Erythroblast (primary cell): ENCODE data around the gene DTD1.

ENCODE experiments used
- DNase-seq, 2 experiments: peaks; one replicate each; lab custom pipeline; 2025; lab: John Stamatoyannopoulos, UW
- GATA1 ChIP-seq: IDR thresholded peaks from 2 replicates; pipeline ENCODE4 v1.6.1; 2011; ENCODE audit warnings: low read depth, mild to moderate bottlenecking, control low read depth, low read length, moderate library complexity
- POLR2A ChIP-seq: IDR thresholded peaks from 2 replicates; pipeline ENCODE4 v1.6.1; 2011; ENCODE audit warnings: mild to moderate bottlenecking, low read length

Gene DTD1, protein sequence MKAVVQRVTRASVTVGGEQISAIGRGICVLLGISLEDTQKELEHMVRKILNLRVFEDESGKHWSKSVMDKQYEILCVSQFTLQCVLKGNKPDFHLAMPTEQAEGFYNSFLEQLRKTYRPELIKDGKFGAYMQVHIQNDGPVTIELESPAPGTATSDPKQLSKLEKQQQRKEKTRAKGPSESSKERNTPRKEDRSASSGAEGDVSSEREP

DNA sequence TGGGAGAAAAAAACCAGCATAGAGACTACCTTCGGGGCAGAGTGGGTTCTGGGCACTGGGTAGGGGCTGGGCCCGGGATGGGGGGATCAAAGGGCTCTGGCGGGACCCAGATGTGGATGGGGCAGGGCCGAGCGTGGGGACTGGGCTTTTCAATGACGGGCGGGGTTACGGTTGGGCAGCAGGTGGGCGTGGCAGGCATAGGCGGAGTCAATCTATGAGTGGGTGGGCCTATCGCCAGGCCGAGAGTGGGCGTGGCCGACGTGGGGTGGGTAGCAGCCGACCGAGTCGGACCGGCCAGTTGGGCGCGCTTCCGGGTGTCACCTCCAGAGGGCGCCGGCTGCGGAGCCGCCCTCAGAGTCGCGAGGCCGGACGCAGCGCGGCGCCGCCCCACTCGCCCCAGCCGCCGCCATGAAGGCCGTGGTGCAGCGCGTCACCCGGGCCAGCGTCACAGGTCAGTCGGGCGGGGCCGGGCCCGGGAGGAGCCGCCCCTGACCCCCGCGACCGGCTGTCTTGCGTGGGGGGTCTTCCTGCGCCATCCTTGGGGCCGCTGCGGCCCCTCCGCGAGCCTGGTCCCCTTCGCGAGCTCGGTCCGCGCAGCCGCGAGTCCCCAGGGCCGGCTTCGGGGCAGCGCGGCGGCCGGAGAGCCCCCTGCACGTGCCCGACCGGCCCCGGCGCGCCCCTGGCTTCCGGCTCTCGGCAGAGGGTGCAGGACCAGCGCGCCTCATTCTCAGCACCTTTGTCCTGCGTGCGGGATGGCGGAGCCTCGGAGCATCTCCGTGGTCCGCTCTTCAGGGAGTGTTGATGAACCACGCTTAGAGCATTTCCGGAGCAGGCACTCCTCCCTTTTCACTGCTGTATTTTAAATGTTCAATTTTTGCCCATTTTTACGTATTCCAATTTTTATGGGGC lies at the start of gene DTD1:
Gene DTD1 (plus strand): TSS at position 390 of the 909 bp plus-strand sequence. CDS start 19 bp downstream, at position 409.
- DNase-seq = peak; percentile 89
- TF ChIP-seq POLR2A (peak; percentile 47), GATA1 (no peak)

- DNase-seq = no peak
Measured at GRCh38 chr20:18541741-18542140, 46.1 kb upstream of the DTD1 start.

DNA sequence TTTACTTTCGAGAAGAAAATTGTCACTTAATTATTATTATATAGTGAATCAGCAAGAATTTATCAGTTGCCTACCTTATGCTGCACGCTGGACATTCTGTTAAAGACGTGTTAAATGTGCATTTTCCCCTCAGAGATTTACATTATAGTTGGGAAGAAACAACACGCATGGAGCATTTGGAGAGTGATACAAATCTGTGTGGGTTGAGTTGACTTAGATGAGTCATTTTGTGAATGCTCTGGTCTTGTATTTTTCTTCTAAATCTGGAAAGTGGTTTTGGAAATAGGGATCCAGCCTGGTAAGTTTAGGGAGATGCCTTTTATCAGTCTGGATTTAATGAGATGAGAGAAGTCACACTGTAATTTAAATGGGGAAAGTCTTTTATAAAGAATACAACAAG lies 44.6 kb upstream of the DTD1 start:
- TF ChIP-seq GATA1 (no peak), POLR2A (no peak)
- DNase-seq = no peak

More at GRCh38 chr20:18541741-18542140, 46.1 kb upstream of the DTD1 start:
- TF ChIP-seq GATA1 (no peak), POLR2A (no peak)

- DNase-seq = no peak
- TF ChIP-seq POLR2A (no peak), GATA1 (no peak)
Measured at GRCh38 chr20:18543932-18544331, 43.9 kb upstream of the DTD1 start.

DNA sequence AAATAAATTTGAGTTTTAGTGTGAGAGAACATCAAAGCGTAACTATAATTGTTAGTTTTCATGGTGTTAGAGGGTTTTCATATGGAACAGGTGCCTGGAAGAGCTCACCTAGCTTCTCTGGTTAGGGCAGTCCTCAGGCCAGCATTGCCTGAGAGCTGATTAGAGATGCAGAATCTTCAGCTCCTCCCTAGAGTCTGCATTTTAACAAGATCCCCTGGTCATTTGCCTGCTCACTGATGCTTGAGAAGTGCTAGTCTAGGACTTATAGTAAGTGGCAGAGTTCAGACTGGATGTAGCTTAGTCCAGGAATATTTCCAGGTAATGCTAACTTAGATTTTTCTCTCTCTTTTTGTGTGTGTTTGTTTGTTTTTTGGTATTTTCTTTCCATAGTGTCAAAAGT lies 42.3 kb upstream of the DTD1 start:
- DNase-seq = no peak
- TF ChIP-seq GATA1 (no peak), POLR2A (no peak)

GRCh38 chr20:18548465-18548864 lies 39.4 kb upstream of the DTD1 start:
- DNase-seq = no peak

GRCh38 chr20:18553746-18554145 lies 34.1 kb upstream of the DTD1 start:
- TF ChIP-seq GATA1 (no peak), POLR2A (no peak)
- DNase-seq = no peak

More at GRCh38 chr20:18548465-18548864, 39.4 kb upstream of the DTD1 start:
- no peak for TF ChIP-seq POLR2A

DNA sequence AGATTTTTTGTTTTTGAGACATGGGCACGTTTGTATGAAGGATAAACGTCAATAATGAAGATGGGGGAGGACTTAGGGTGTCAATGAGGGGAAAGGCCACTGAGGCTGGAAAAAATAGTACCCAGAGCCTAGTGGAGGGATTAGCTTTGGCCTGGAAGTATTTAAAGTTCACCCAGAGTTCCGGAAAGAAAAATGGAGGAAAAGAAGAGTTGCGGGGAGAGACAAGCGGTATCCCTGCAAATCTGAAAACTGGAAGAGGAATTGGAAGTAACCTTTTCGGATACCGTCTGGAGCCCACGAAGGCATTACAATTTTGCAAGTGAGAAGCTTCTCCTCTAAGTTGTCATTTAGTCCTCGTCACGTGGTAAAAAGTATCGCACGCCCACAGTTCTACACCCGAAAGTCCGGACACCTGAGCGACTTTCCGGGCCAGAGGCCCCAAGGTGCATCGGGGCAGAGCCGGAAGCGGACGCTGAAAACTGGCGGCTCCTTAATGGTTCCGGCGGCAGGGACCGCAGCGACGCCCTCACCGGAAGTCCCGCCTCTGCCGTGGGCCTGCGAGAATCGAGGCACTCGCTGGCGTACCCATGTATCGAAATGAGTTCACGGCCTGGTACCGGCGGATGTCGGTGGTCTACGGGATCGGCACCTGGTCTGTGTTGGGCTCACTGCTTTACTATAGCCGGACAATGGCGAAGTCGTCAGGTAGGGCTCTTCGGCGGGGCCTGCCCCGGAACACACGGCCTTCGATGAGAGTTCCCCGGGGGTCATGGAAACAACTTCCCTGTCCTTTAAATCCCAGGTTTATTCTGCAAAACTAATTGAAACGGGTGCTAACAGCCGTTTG lies 20.7 kb upstream of the DTD1 start, which contains the start of gene SMIM26:
Gene SMIM26 (plus strand): TSS at position 541 of the 847 bp plus-strand sequence. CDS start 47 bp downstream, at position 588.
- DNase-seq = peak; percentile 93 to 94

DNA sequence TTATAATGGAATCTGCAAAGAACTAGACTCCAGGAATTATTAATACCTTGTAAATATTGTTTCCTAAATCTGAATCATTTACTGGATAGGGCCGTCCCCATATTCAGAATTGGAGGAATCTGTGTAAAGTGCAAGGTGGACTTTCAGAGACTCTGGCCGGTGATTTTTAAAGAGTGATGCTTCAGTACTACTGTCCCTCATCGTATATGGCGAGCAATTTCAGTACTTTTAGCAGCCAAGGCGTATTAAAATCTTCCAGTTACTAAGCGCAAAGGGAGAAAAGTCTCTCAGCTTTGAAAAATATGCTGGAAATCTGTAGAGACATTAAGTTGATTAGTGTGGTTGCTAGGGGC lies 20.1 kb upstream of the DTD1 start:
- peak in 1 of 2 experiments; percentile 41 for DNase-seq
- TF ChIP-seq GATA1 = no peak
- no peak for TF ChIP-seq POLR2A

More for the DNA sequence above, 20.7 kb upstream of the DTD1 start, which contains the start of gene SMIM26:
- no peak for TF ChIP-seq GATA1
- peak; percentile 87 for TF ChIP-seq POLR2A

DNA sequence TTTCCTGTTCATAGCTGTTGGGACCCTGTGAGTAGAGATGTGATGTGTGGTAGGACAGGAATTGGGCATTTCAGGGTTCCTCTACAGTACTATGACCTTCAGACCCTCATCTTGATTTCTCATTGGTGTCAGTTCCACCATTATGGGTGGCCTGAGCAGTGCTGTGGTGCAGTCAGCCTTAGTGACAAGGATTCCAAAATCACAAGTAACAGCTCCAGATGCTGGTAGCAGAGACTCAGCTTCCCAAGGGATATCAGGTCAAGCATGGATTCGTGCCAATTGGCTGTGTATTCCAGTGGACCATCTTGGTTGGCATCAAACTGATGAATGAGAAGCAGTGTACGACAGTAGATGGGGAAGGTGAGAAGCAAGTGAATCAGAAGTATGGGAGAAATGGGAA lies 16.8 kb upstream of the DTD1 start:
- TF ChIP-seq POLR2A (no peak), GATA1 (no peak)
- no peak for DNase-seq

- TF ChIP-seq GATA1 (no peak), POLR2A (no peak)
- no peak for DNase-seq
Measured at GRCh38 chr20:18571578-18571977, 16.3 kb upstream of the DTD1 start.

DNA sequence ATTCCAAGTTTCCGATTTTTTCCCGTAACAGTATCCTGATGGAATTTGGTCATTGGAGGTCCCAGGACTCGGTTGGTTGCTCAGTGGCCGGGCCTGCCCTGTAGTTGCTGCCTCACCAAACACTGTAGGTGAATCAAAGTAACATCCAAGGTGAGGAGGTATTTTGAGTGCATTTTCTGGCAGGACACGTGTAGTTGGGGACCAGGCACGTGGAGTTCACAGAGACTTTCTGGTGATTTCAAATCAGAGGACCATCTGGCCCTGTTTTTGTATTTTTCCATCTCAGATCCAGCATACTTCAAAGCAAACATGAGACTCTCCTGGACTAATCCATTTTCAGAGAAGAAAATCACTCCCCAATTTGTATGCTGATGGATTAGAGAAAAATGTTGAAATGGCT lies 9.9 kb upstream of the DTD1 start:
- no peak for TF ChIP-seq POLR2A
- TF ChIP-seq GATA1 = no peak
- no peak for DNase-seq

DNA sequence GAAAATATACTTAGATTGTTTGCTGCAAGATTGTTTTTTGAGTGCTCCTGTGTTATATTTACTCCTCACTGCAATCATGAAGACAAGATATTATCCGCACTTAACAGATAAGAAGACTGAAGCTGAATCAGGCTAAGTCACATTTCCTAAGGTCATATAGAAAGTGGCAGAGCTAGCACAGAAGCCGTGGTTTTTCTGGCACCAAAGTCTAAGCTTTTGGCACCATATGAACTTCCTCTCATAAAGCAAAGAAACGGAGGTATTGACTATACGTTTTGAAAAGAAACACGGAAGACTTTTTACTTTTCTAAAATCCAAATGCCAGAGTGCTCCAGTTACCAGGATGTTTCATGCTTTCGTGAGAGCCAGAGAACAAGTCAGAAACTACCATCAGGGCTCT lies 9.3 kb upstream of the DTD1 start:
- no peak for TF ChIP-seq GATA1
- no peak for TF ChIP-seq POLR2A
- no peak for DNase-seq

DNA sequence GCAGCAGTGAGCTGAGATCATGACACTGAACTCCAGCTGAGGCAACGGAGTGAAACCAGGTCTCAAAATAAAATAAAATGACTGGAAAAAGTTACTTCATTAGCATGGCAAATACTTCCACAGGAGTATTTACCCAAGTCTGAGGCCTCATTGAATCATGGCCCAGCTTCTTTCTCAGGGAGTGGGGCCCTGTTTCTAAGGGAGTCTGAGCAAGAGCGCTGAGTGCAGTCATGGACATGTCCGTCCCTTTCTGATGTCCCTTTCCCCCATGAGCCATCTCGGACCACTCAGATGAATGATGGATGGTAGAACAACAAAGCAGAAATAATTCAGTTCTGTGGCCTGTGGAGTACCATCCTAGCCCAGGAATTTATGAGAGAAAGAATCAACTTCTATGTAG lies 7.8 kb upstream of the DTD1 start:
- TF ChIP-seq GATA1 = no peak
- TF ChIP-seq POLR2A = no peak
- DNase-seq = no peak
